ENCODE results near the gene DERA. TPM values are rescaled to one million over a fixed set of nuclear protein-coding genes. Genes with fewer than 3 reads are reported as not detected.

The DERA gene
- total RNA-seq, 2 experiments from 2014 or later, result 28.4 to 29.0 TPM

- intact Hi-C loops (cut with micrococcal nuclease), result no loop called here
- DNase-seq, result no peak
- no peaks in the 10 kb centered on the region for H3K27me3 Mint-ChIP-seq
- ChIA-PET CTCF (no interaction called here), POLR2A (no interaction called here)
- no peaks in the 10 kb centered on the region for H3K9me3 Mint-ChIP-seq
- no peaks in the 10 kb centered on the region for H3K36me3 Mint-ChIP-seq
- H3K4me1 Mint-ChIP-seq (ENCODE audit: low read depth), result no peaks in the 10 kb centered on the region
- H3K4me3 Mint-ChIP-seq, result no peak overlapping the region
- H3K27ac Mint-ChIP-seq, result no peak overlapping the region
Measured at GRCh38 chr12:16063726-16064125, 152.6 kb downstream of the DERA start.

GRCh38 chr12:16070113-16070512 is 159.0 kb downstream of the DERA start:
- peaks cover 6% of the 10 kb centered on the region for H3K27me3 Mint-ChIP-seq
- H3K4me1 Mint-ChIP-seq (ENCODE audit: low read depth), result no peaks in the 10 kb centered on the region
- no peak for DNase-seq
- ChIA-PET CTCF (no interaction called here), POLR2A (no interaction called here)
- H3K27ac Mint-ChIP-seq, result no peak overlapping the region
- no peak overlapping the region for H3K4me3 Mint-ChIP-seq
- H3K36me3 Mint-ChIP-seq, result no peaks in the 10 kb centered on the region
- H3K9me3 Mint-ChIP-seq, result no peaks in the 10 kb centered on the region
- intact Hi-C loops (cut with micrococcal nuclease), result no loop called here

GRCh38 chr12:16072678-16073077 is 161.5 kb downstream of the DERA start:
- ChIA-PET POLR2A (no interaction called here), CTCF (no interaction called here)
- no peak overlapping the region for H3K4me3 Mint-ChIP-seq
- H3K9me3 Mint-ChIP-seq, result no peaks in the 10 kb centered on the region
- DNase-seq, result no peak
- H3K4me1 Mint-ChIP-seq (ENCODE audit: low read depth), result no peaks in the 10 kb centered on the region
- H3K27me3 Mint-ChIP-seq, result peaks cover 6% of the 10 kb centered on the region
- H3K27ac Mint-ChIP-seq, result no peak overlapping the region
- no peaks in the 10 kb centered on the region for H3K36me3 Mint-ChIP-seq
- intact Hi-C loops (cut with micrococcal nuclease), result no loop called here

- intact Hi-C loops (cut with micrococcal nuclease), result no loop called here
- ChIA-PET CTCF (no interaction called here), POLR2A (no interaction called here)
- Mint-ChIP-seq H3K27ac (no peak overlapping the region), H3K9me3 (no peaks in the 10 kb centered on the region), H3K36me3 (no peaks in the 10 kb centered on the region), H3K4me3 (no peak overlapping the region), H3K27me3 (peaks cover 6% of the 10 kb centered on the region), H3K4me1 (ENCODE audit: low read depth) (no peaks in the 10 kb centered on the region)
- DNase-seq, result no peak
Measured at GRCh38 chr12:16074894-16075293, 163.8 kb downstream of the DERA start.

GRCh38 chr12:16075887-16076286 is 164.8 kb downstream of the DERA start:
- no peak overlapping the region for H3K4me3 Mint-ChIP-seq
- intact Hi-C loops (cut with micrococcal nuclease), result no loop called here
- ChIA-PET CTCF (interaction anchor here (1.3 kb wide), 1 partner anchor 1566 kb away, joined by 4 read pairs; no protein-coding TSS in a partner anchor), POLR2A (no interaction called here)
- H3K27me3 Mint-ChIP-seq, result peaks cover 4% of the 10 kb centered on the region
- no peak for DNase-seq
- no peaks in the 10 kb centered on the region for H3K36me3 Mint-ChIP-seq
- no peaks in the 10 kb centered on the region for H3K9me3 Mint-ChIP-seq
- no peaks in the 10 kb centered on the region for H3K4me1 Mint-ChIP-seq (ENCODE audit: low read depth)
- H3K27ac Mint-ChIP-seq, result no peak overlapping the region

GRCh38 chr12:16076557-16076956 is 165.4 kb downstream of the DERA start:
- H3K27ac Mint-ChIP-seq, result no peak overlapping the region
- H3K27me3 Mint-ChIP-seq, result peaks cover 1% of the 10 kb centered on the region
- intact Hi-C loops (cut with micrococcal nuclease), result no loop called here
- no peaks in the 10 kb centered on the region for H3K4me1 Mint-ChIP-seq (ENCODE audit: low read depth)
- DNase-seq, result no peak
- H3K4me3 Mint-ChIP-seq, result no peak overlapping the region
- no peaks in the 10 kb centered on the region for H3K36me3 Mint-ChIP-seq
- POLR2A ChIA-PET, result no interaction called here
- CTCF ChIA-PET, result interaction anchor here (1.3 kb wide), 1 partner anchor 1566 kb away, joined by 4 read pairs; no protein-coding TSS in a partner anchor
- H3K9me3 Mint-ChIP-seq, result no peaks in the 10 kb centered on the region

- DNase-seq, result no peak
- no peak overlapping the region for H3K4me3 Mint-ChIP-seq
- intact Hi-C loops (cut with micrococcal nuclease), result no loop called here
- no peaks in the 10 kb centered on the region for H3K4me1 Mint-ChIP-seq (ENCODE audit: low read depth)
- no peaks in the 10 kb centered on the region for H3K9me3 Mint-ChIP-seq
- H3K27ac Mint-ChIP-seq, result no peak overlapping the region
- POLR2A ChIA-PET, result no interaction called here
- H3K36me3 Mint-ChIP-seq, result no peaks in the 10 kb centered on the region
- CTCF ChIA-PET, result interaction anchor here (1.3 kb wide), 1 partner anchor 1565 kb away, joined by 4 read pairs; no protein-coding TSS in a partner anchor
- H3K27me3 Mint-ChIP-seq, result peaks cover 1% of the 10 kb centered on the region
Measured at GRCh38 chr12:16076970-16077522, 165.9 kb downstream of the DERA start.

- intact Hi-C loops (cut with micrococcal nuclease), result no loop called here
- Mint-ChIP-seq H3K27ac (no peak overlapping the region), H3K4me1 (ENCODE audit: low read depth) (no peaks in the 10 kb centered on the region), H3K36me3 (no peaks in the 10 kb centered on the region), H3K4me3 (no peak overlapping the region), H3K27me3 (no peaks in the 10 kb centered on the region), H3K9me3 (peaks cover 4% of the 10 kb centered on the region)
- CTCF ChIA-PET, result no interaction called here
- POLR2A ChIA-PET, result no interaction called here
- DNase-seq, result no peak
Measured at GRCh38 chr12:16086462-16086861, 175.3 kb downstream of the DERA start.

- CTCF ChIA-PET, result no interaction called here
Measured at GRCh38 chr12:16086942-16087341, 175.8 kb downstream of the DERA start.

More at GRCh38 chr12:16086942-16087341, 175.8 kb downstream of the DERA start:
- POLR2A ChIA-PET, result no interaction called here
- Mint-ChIP-seq H3K27me3 (no peaks in the 10 kb centered on the region), H3K9me3 (peaks cover 4% of the 10 kb centered on the region), H3K27ac (no peak overlapping the region), H3K4me1 (ENCODE audit: low read depth) (no peaks in the 10 kb centered on the region), H3K36me3 (no peaks in the 10 kb centered on the region), H3K4me3 (no peak overlapping the region)
- intact Hi-C loops (cut with micrococcal nuclease), result no loop called here
- no peak for DNase-seq

Other genes with a start within 250 kb of the DERA start
- 1 to 10 TPM; 3.2 to 3.5 TPM for gene EPS8, start 121.9 kb upstream of the DERA start, total RNA-seq
- gene STRAP, start 28.9 kb upstream of the DERA start, total RNA-seq, result 100 to 1,000 TPM; 135 to 140 TPM